ENCODE data around the gene ZNF331.

GRCh38 chr19:53521373-53522202, 16.4 kb upstream of the ZNF331 start:
- no peak for TF ChIP-seq CTCF (IDR thresholded peaks at IDR 0.05)
- TF ChIP-seq POLR2A (IDR thresholded peaks at IDR 0.05) = no peak
